22Rv1 (cell line): ENCODE results near the gene UTS2R.

Experiments
- ZFX ChIP-seq: fragments of 450-650 bp; IDR thresholded peaks from 2 replicates; pipeline ENCODE4 v1.6.1; 2017; ENCODE audit warnings: antibody characterized with exemption, borderline replicate concordance
- TF ChIP-seq, protein P1 (sequence below): fragments of 450-650 bp; IDR thresholded peaks from 2 replicates; pipeline ENCODE4 v1.5.1; 2017; ENCODE audit warnings: mild to moderate bottlenecking

DNA sequence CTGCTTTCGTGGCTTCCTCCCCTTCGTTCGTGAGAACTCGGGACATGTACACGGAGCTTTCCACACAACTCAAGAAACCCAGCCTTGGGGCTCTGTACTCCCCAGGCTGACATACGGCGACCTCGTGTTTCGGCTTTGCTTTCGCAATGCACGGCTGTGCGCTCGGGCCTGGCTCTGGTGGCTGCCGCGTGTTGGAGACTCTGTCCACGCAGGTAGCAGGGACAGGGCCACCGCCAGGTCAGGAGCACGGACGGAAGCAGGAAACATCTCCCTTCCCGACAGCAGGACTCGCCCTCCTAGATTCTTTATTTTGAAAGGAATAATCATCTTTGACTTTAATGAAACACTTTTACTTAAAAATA lies 17.3 kb downstream of the UTS2R start:
- TF ChIP-seq, protein P1, sequence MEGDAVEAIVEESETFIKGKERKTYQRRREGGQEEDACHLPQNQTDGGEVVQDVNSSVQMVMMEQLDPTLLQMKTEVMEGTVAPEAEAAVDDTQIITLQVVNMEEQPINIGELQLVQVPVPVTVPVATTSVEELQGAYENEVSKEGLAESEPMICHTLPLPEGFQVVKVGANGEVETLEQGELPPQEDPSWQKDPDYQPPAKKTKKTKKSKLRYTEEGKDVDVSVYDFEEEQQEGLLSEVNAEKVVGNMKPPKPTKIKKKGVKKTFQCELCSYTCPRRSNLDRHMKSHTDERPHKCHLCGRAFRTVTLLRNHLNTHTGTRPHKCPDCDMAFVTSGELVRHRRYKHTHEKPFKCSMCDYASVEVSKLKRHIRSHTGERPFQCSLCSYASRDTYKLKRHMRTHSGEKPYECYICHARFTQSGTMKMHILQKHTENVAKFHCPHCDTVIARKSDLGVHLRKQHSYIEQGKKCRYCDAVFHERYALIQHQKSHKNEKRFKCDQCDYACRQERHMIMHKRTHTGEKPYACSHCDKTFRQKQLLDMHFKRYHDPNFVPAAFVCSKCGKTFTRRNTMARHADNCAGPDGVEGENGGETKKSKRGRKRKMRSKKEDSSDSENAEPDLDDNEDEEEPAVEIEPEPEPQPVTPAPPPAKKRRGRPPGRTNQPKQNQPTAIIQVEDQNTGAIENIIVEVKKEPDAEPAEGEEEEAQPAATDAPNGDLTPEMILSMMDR, result no peak
- TF ChIP-seq ZFX, result no peak
